Brain microvascular endothelial cell (primary cell): ENCODE measurements around the gene SHKBP1.

Experiments
- DNase-seq: peaks from one replicate; pipeline ENCODE4 v3.0.0-alpha.2; 2020
- H3K27ac ChIP-seq: fragments of 250-450 bp; sonication (Bioruptor Pico); 2 replicates; pipeline ENCODE4 v1.5.1; 2020; ENCODE audit warnings: mild to moderate bottlenecking, moderate library complexity
- H3K27me3 ChIP-seq: fragments of 250-450 bp; sonication (Bioruptor Pico); replicated peaks from 2 replicates; pipeline ENCODE4 v1.5.1; 2020; ENCODE audit warnings: mild to moderate bottlenecking
- H3K36me3 ChIP-seq: fragments of 250-450 bp; sonication (Bioruptor Pico); replicated peaks from 2 replicates; pipeline ENCODE4 v1.5.1; 2020; ENCODE audit warnings: mild to moderate bottlenecking
- H3K4me3 ChIP-seq: 2 replicates; pipeline ENCODE4 v1.5.1; 2011; ENCODE audit warnings: low read depth, mild to moderate bottlenecking, control low read depth, low read length, moderate library complexity
- in situ Hi-C: cut with HindIII; loops from 2 replicates; pipeline ENCODE4 v1.10.0; 2017; ENCODE audit warnings: low sequenced_read_pairs, low pct_ligation_motif_present
- TF ChIP-seq, protein P1 (sequence below): IDR thresholded peaks from 2 replicates; pipeline ENCODE4 v1.5.1; 2011; ENCODE audit warnings: low read depth, mild to moderate bottlenecking, moderate library complexity, low read length, control low read depth, inconsistent platforms; ENCODE audit errors: missing control alignments

Gene SHKBP1

DNA sequence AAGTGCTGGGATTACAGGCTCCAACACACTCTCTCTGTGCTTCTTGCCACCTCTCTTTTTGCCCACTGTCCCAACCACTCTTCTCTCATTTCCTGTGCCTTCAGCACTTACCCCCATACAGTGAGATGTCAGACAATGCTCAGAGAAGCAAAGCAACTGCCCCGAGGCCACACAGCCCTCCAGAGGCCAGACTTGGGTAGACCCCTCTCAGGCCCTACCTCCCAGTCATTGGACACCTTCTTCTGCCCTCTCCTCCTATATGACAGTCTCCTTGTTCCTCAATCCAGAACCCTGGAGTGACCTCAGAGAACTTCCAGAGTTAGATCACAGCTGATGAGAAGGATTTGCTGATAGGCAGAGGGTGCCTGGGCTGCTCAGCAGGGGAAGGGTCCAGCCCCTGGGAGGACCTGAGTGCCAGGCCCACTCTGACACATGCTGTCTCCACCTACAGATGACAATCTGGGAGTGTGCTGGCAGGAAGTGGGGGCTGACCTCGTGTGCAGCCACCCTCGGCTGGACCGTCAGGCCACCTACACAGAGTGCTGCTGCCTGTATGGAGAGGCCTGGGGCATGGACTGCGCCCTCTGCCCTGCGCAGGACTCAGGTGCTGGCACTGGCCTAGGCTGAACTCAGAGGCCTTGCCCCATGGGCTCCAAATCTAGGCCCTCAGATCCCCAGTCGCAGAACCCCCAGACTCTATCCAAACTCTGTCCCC is 48.9 kb downstream of the SHKBP1 start:
- no peak overlapping the region for H3K27ac ChIP-seq
- H3K36me3 ChIP-seq = peaks cover 29% of the 10 kb centered on the region
- in situ Hi-C loops = no loop called here
- no peak for DNase-seq
- H3K4me3 ChIP-seq = no peak overlapping the region
- H3K27me3 ChIP-seq = no peaks in the 10 kb centered on the region
- TF ChIP-seq, protein P1, sequence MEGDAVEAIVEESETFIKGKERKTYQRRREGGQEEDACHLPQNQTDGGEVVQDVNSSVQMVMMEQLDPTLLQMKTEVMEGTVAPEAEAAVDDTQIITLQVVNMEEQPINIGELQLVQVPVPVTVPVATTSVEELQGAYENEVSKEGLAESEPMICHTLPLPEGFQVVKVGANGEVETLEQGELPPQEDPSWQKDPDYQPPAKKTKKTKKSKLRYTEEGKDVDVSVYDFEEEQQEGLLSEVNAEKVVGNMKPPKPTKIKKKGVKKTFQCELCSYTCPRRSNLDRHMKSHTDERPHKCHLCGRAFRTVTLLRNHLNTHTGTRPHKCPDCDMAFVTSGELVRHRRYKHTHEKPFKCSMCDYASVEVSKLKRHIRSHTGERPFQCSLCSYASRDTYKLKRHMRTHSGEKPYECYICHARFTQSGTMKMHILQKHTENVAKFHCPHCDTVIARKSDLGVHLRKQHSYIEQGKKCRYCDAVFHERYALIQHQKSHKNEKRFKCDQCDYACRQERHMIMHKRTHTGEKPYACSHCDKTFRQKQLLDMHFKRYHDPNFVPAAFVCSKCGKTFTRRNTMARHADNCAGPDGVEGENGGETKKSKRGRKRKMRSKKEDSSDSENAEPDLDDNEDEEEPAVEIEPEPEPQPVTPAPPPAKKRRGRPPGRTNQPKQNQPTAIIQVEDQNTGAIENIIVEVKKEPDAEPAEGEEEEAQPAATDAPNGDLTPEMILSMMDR = no peak

DNA sequence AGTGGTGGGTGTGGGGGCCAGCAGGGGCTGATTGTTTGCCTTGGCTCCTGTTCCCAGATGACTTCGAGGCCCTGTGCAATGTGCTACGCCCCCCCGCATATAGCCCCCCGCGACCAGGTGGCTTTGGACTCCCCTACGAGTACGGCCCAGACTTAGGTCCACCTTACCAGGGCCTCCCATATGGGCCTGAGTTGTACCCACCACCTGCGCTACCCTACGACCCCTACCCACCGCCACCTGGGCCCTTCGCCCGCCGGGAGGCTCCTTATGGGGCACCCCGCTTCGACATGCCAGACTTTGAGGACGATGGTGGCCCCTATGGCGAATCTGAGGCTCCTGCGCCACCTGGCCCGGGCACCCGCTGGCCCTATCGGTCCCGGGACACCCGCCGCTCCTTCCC is 50.2 kb downstream of the SHKBP1 start:
- H3K4me3 ChIP-seq = no peak overlapping the region
- no peak for DNase-seq

DNA sequence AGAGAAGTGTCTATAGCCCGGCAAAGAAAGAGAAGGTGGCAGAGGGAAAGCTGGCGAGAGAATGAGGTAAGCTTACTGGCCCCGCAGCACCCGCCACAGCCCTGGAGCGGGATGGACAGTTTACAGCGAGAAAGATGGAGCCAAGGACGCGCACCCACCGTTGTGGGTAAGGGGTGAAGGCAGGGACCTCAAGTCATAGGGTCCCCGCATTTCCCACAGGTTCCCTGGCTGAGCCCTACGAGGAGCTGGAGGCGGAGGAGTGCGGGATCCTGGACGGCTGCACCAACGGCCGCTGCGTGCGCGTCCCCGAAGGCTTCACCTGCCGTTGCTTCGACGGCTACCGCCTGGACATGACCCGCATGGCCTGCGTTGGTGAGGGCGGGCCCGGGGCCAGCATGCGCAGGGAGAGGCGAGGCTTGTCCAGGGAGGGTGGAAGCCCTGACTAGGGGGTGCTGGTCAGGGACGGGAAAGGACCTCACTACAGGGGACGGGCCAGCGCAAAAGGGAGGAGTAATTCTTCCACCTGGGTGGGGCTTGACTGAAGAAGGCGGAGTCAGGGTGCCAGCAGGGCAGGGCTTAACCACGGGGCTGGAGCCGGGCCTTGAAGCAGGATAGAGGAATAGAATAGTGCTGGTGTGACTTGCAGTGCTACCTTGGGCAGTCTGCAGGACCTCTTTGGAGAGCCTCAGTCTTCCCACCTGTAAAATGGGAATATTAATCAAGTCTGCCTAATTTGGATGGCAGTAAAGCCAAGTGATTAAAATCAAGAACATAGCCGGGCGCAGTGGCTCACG is 51.0 kb downstream of the SHKBP1 start:
- H3K27ac ChIP-seq = no peak overlapping the region
- TF ChIP-seq, protein P1 = no peak
- in situ Hi-C loops = no loop called here
- no peaks in the 10 kb centered on the region for H3K27me3 ChIP-seq
- no peak overlapping the region for H3K4me3 ChIP-seq
- H3K36me3 ChIP-seq = peaks cover 13% of the 10 kb centered on the region
- no peak for DNase-seq

More for the DNA sequence above, 50.2 kb downstream of the SHKBP1 start:
- in situ Hi-C loops = no loop called here
- TF ChIP-seq, protein P1 = no peak
- Histone ChIP-seq H3K27me3 (no peaks in the 10 kb centered on the region), H3K27ac (no peak overlapping the region), H3K36me3 (peaks cover 20% of the 10 kb centered on the region)

DNA sequence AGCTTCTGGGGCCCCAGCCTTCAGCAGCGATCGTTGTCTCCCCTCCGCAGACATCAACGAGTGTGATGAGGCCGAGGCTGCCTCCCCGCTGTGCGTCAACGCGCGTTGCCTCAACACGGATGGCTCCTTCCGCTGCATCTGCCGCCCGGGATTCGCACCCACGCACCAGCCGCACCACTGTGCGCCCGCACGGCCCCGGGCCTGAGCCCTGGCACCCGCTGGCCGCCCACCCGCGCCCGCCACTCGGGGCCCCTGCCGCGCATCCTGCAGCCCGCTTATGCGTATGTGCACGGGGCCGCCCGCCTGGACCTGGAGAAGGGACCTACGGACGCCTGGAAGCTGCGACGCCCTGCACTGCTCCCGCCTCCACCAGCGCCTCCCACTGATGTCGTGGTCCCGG is 52.7 kb downstream of the SHKBP1 start:
- DNase-seq = no peak
- Histone ChIP-seq H3K27me3 (no peaks in the 10 kb centered on the region), H3K4me3 (no peak overlapping the region), H3K36me3 (peaks cover under 1% of the 10 kb centered on the region), H3K27ac (no peak overlapping the region)
- in situ Hi-C loops = no loop called here
- TF ChIP-seq, protein P1 = no peak

DNA sequence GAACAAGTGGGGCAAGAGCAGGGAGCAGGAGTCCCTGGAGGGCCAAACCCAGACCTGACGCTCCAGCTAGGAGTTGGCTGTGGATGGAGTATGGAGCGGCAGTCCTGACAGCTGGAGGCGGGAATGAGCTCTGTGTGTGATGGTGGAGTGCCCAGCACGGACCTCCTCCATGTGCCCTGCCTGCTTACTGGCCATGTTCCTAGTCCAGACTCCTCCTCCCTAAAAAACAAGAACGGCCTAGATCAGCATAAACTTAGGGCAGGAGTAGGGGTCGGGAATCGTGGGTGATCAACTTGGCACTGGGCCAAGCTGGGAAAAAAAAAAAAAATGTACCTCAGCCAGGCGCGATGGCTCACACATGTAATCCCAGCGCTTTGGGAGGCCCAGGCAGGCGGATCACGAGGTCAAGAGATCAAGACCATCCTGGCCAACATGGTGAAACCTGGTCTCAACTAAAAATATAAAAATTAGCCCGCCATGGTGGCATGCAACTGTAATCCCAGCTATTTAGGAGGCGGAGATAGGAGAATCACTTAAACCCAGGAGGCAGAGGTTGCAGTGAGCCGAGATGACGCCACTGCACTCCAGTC is 54.0 kb downstream of the SHKBP1 start:
- no peak for DNase-seq
- in situ Hi-C loops = no loop called here
- Histone ChIP-seq H3K27ac (no peak overlapping the region), H3K27me3 (no peaks in the 10 kb centered on the region), H3K36me3 (no peaks in the 10 kb centered on the region), H3K4me3 (no peak overlapping the region)
- TF ChIP-seq, protein P1 = no peak
